Naive thymus-derived CD4-positive, alpha-beta T cell (primary cell): ENCODE data around the gene ZFYVE28. TPM values are rescaled to one million over a fixed set of nuclear protein-coding genes. Genes with fewer than 3 reads are reported as not detected.

Experiments used
- ATAC-seq: fragments of 150-1000 bp; cut with Tn5 transposase; 2 replicates; pipeline ENCODE4 v1.10.0; 2021; ENCODE audit warnings: mild to moderate bottlenecking, moderate library complexity
- CTCF ChIA-PET: fragments of 350-600 bp; sonication (Branson Sonifier 250); formaldehyde crosslinking; loops from one replicate; lab custom pipeline; 2021; ENCODE audit warnings: antibody characterized with exemption; lab: Charles Lee
- POLR2A ChIA-PET: fragments of 350-600 bp; sonication (Branson Sonifier 250); formaldehyde crosslinking; loops from one replicate; lab custom pipeline; 2021; ENCODE audit warnings: antibody characterized with exemption, inconsistent platforms; lab: Charles Lee
- DNase-seq, 9 donors: peaks; one replicate each; pipeline versions ENCODE4 v3.0.0 to v3.0.0-alpha.2; 2020 to 2022; ENCODE audit warnings: mixed read lengths in 1 of 9
- H3K27ac ChIP-seq: one replicate; pipeline ENCODE4 v1.7.0; 2013; ENCODE audit warnings: mild to moderate bottlenecking, low read depth, low read length, moderate library complexity
- H3K27me3 ChIP-seq, 2 donors: one replicate each; pipeline ENCODE4 v1.7.0; 2013; ENCODE audit warnings: low read length in 2 of 2, mild to moderate bottlenecking in 2 of 2, moderate library complexity in 2 of 2; ENCODE audit not compliant: control insufficient read depth in 2 of 2, insufficient read depth in 2 of 2
- H3K36me3 ChIP-seq, 3 experiments: 1 replicate in 2 of 3; 2 replicates in 1 of 3; pipeline ENCODE4 v1.7.0; 2013; ENCODE audit warnings: low read length in 3 of 3, mild to moderate bottlenecking in 3 of 3, moderate library complexity in 1 of 3; ENCODE audit not compliant: insufficient read depth in 3 of 3, control insufficient read depth in 2 of 3
- H3K4me1 ChIP-seq, 2 donors: one replicate each; pipeline ENCODE4 v1.7.0; 2013; ENCODE audit warnings: low read length in 2 of 2, mild to moderate bottlenecking in 2 of 2, moderate library complexity in 1 of 2; ENCODE audit not compliant: control insufficient read depth in 2 of 2, insufficient read depth in 2 of 2
- H3K4me3 ChIP-seq: 2 replicates; pipeline ENCODE4 v1.7.0; 2013; ENCODE audit warnings: mild to moderate bottlenecking, low read length
- H3K9me3 ChIP-seq, 3 experiments: 1 replicate in 2 of 3; 2 replicates in 1 of 3; pipeline ENCODE4 v1.7.0; 2013; ENCODE audit warnings: low read length in 3 of 3; ENCODE audit not compliant: control insufficient read depth in 2 of 3
- H3K27ac Mint-ChIP-seq, 9 donors: one replicate each; pipeline ENCODE4 v1.8.0; 2020 to 2022; ENCODE audit warnings: mixed read lengths in 9 of 9, mild to moderate bottlenecking in 8 of 9, moderate library complexity in 5 of 9, inconsistent platforms in 2 of 9
- H3K27me3 Mint-ChIP-seq, 5 donors: one replicate each; pipeline ENCODE4 v1.8.0; 2021 to 2022; ENCODE audit warnings: mixed read lengths in 5 of 5, mild to moderate bottlenecking in 1 of 5
- H3K36me3 Mint-ChIP-seq, 5 donors: one replicate each; pipeline ENCODE4 v1.8.0; 2020 to 2022; ENCODE audit warnings: mixed read lengths in 5 of 5, mild to moderate bottlenecking in 3 of 5, inconsistent platforms in 1 of 5
- H3K4me1 Mint-ChIP-seq, 7 donors: one replicate each; pipeline ENCODE4 v1.8.0; 2020 to 2022; ENCODE audit warnings: mixed read lengths in 7 of 7, mild to moderate bottlenecking in 3 of 7, inconsistent platforms in 1 of 7
- H3K4me3 Mint-ChIP-seq, 10 donors: one replicate each; pipeline ENCODE4 v1.8.0; 2020 to 2022; ENCODE audit warnings: mild to moderate bottlenecking in 10 of 10, mixed read lengths in 10 of 10, moderate library complexity in 6 of 10, inconsistent platforms in 2 of 10
- H3K9me3 Mint-ChIP-seq, 11 donors: one replicate each; pipeline ENCODE4 v1.8.0; 2020 to 2022; ENCODE audit warnings: mixed read lengths in 11 of 11, mild to moderate bottlenecking in 4 of 11, inconsistent platforms in 1 of 11, moderate library complexity in 1 of 11
- intact Hi-C, 2 donors: fragments of 100-400 bp; cut with micrococcal nuclease; formaldehyde crosslinking; loops; one replicate each; pipeline ENCODE4 v1.15.1; 2023
- polyA plus RNA-seq, 2 donors: library from polyadenylated mRNA; unstranded; fragments of 300-500 nt; fragmentation: Illumina TruSeq; gene quantifications; one replicate each; pipeline ENCODE4 v1.2.3, GENCODE V29; 2021
- total RNA-seq, 6 experiments: library from RNA in 5 of 6; stranded (reverse) in 5 of 6; gene quantifications; 1 replicate in 5 of 6; 2 replicates in 1 of 6; pipeline ENCODE4 v1.2.3 and lab custom pipeline; 2021 to 2026

The ZFYVE28 gene
- total and polyA plus RNA-seq, 7 experiments from 2014 or later: 6.1 to 26.5 (median 15.9) TPM

GRCh38 chr4:2261110-2261852, 157.2 kb downstream of the ZFYVE28 start:
- H3K27me3 ChIP-seq: no peaks in the 10 kb centered on the region
- ATAC-seq: peak; percentile 28
- Mint-ChIP-seq H3K36me3 (no peaks in the 10 kb centered on the region), H3K4me3 (peak overlapping the region; percentile 45 to 85 (median 72)), H3K9me3 (no peaks in the 10 kb centered on the region), H3K27ac (peak overlapping the region in 4 of 9 donors; percentile 30 to 67 (median 39)), H3K4me1 (peaks cover 0 to 11% (median 0%) of the 10 kb centered on the region in 7 donors), H3K27me3 (no peaks in the 10 kb centered on the region)
- H3K27ac ChIP-seq: peak overlapping the region; percentile 87
- ChIA-PET CTCF (interaction anchor here (0.6 to 1.5 kb wide), 4 partner anchors 20 to 410 kb away, joined by 3 to 7 read pairs (median 4); partner anchors contain the start of genes HAUS3 and POLN), POLR2A (interaction anchor here (0.6 to 4.2 kb wide), 15 partner anchors 17 to 210 kb away, joined by 3 to 48 read pairs (median 5); partner anchors contain the start of genes HAUS3 and POLN)
- H3K4me1 ChIP-seq: peaks cover 8 to 23% of the 10 kb centered on the region in 2 donors
- peaks cover 0 to 28% (median 0%) of the 10 kb centered on the region in 3 experiments for H3K36me3 ChIP-seq
- peak overlapping the region; percentile 52 for H3K4me3 ChIP-seq
- peak; percentile 41 to 78 (median 58) for DNase-seq
- no peaks in the 10 kb centered on the region for H3K9me3 ChIP-seq
- intact Hi-C loops: loop anchor here (5.0 kb wide), 3 partner anchors 389 to 1479 kb away; partner anchors contain the start of genes GRK4 (in 1 of the 2), NOP14 (in 1 of the 2) and NSD2 (in 1 of the 2)

GRCh38 chr4:2260344-2261109, 157.9 kb downstream of the ZFYVE28 start:
- Mint-ChIP-seq H3K4me3 (peak overlapping the region; percentile 45 to 80 (median 66)), H3K27me3 (no peaks in the 10 kb centered on the region), H3K36me3 (no peaks in the 10 kb centered on the region), H3K4me1 (peaks cover 0 to 11% (median 0%) of the 10 kb centered on the region in 7 donors), H3K27ac (peak overlapping the region in 5 of 9 donors; percentile 42 to 68 (median 65)), H3K9me3 (no peaks in the 10 kb centered on the region)
- POLR2A ChIA-PET: interaction anchor here (0.6 to 2.3 kb wide), 6 partner anchors 19 to 735 kb away, joined by 3 to 14 read pairs (median 4); partner anchors contain the start of genes HAUS3, POLN and RNF4
- peak overlapping the region; percentile 52 for H3K4me3 ChIP-seq
- intact Hi-C loops: loop anchor here (5.0 kb wide), 3 partner anchors 388 to 1478 kb away; partner anchors contain the start of genes GRK4 (in 1 of the 2), NOP14 (in 1 of the 2) and NSD2 (in 1 of the 2)
- CTCF ChIA-PET: interaction anchor here (0.8 kb wide), 1 partner anchor 21 kb away, joined by 3 read pairs; no protein-coding TSS in a partner anchor
- no peak for ATAC-seq
- H3K4me1 ChIP-seq: peaks cover 8 to 23% of the 10 kb centered on the region in 2 donors
- H3K9me3 ChIP-seq: no peaks in the 10 kb centered on the region
- peak overlapping the region; percentile 87 for H3K27ac ChIP-seq
- no peaks in the 10 kb centered on the region for H3K27me3 ChIP-seq
- DNase-seq: peak in 2 of 9 donors; percentile 8 to 15
- H3K36me3 ChIP-seq: peaks cover 0 to 33% (median 0%) of the 10 kb centered on the region in 3 experiments

GRCh38 chr4:2259541-2260343, 158.7 kb downstream of the ZFYVE28 start:
- Mint-ChIP-seq H3K9me3 (no peaks in the 10 kb centered on the region), H3K27me3 (no peaks in the 10 kb centered on the region), H3K4me3 (peak overlapping the region; percentile 7 to 81 (median 42)), H3K4me1 (peaks cover 0 to 11% (median 0%) of the 10 kb centered on the region in 7 donors), H3K27ac (peak overlapping the region in 5 of 9 donors; percentile 52 to 72 (median 67)), H3K36me3 (no peaks in the 10 kb centered on the region)
- H3K27ac ChIP-seq: peak overlapping the region; percentile 13
- DNase-seq (peak in 3 of 9 donors; percentile 6 to 21 (median 7)), ATAC-seq (no peak)
- H3K36me3 ChIP-seq: peaks cover 0 to 38% (median 5%) of the 10 kb centered on the region in 3 experiments
- intact Hi-C loops: loop anchor here (5.0 kb wide), 3 partner anchors 387 to 1477 kb away; partner anchors contain the start of genes GRK4 (in 1 of the 2), NOP14 (in 1 of the 2) and NSD2 (in 1 of the 2)
- H3K9me3 ChIP-seq: no peaks in the 10 kb centered on the region
- no peak overlapping the region for H3K4me3 ChIP-seq
- ChIA-PET POLR2A (interaction anchor here (0.6 to 1.7 kb wide), 6 partner anchors 18 to 735 kb away, joined by 3 to 9 read pairs (median 4); partner anchors contain the start of genes HAUS3, POLN and RNF4), CTCF (interaction anchor here (0.8 kb wide), 1 partner anchor 22 kb away, joined by 3 read pairs; no protein-coding TSS in a partner anchor)
- no peaks in the 10 kb centered on the region for H3K27me3 ChIP-seq
- peaks cover 8 to 23% of the 10 kb centered on the region in 2 donors for H3K4me1 ChIP-seq

- intact Hi-C loops: no loop called here
- peak overlapping the region in 2 of 10 donors; percentile 5 to 80 for H3K4me3 Mint-ChIP-seq
- ChIA-PET POLR2A (interaction anchor here (0.7 kb wide), 1 partner anchor 31 kb away, joined by 3 read pairs; no protein-coding TSS in a partner anchor), CTCF (no interaction called here)
- Histone ChIP-seq H3K9me3 (no peaks in the 10 kb centered on the region), H3K4me1 (peaks cover 8 to 23% of the 10 kb centered on the region in 2 donors), H3K4me3 (no peak overlapping the region), H3K27me3 (no peaks in the 10 kb centered on the region), H3K36me3 (peaks cover 5 to 44% (median 6%) of the 10 kb centered on the region in 3 experiments), H3K27ac (no peak overlapping the region)
- H3K4me1 Mint-ChIP-seq: peaks cover 0 to 11% (median 0%) of the 10 kb centered on the region in 7 donors
- no peaks in the 10 kb centered on the region for H3K27me3 Mint-ChIP-seq
- DNase-seq (peak in 3 of 9 donors; percentile 4 to 19 (median 7)), ATAC-seq (no peak)
- H3K27ac Mint-ChIP-seq: no peak overlapping the region
- H3K9me3 Mint-ChIP-seq: no peaks in the 10 kb centered on the region
- H3K36me3 Mint-ChIP-seq: peaks cover 0 to 6% (median 0%) of the 10 kb centered on the region in 5 donors
These were observed 159.4 kb downstream of the ZFYVE28 start for GRCh38 chr4:2259036-2259540.

GRCh38 chr4:2258091-2259035, 160.1 kb downstream of the ZFYVE28 start:
- peak overlapping the region in 1 of 9 donors; percentile 24 for H3K27ac Mint-ChIP-seq
- POLR2A ChIA-PET: no interaction called here
- H3K4me1 ChIP-seq: peaks cover 8 to 23% of the 10 kb centered on the region in 2 donors

More at GRCh38 chr4:2258091-2259035, 160.1 kb downstream of the ZFYVE28 start:
- Mint-ChIP-seq H3K9me3 (no peaks in the 10 kb centered on the region), H3K27me3 (no peaks in the 10 kb centered on the region), H3K4me1 (peaks cover 0 to 7% (median 0%) of the 10 kb centered on the region in 7 donors), H3K36me3 (peaks cover 0 to 9% (median 0%) of the 10 kb centered on the region in 5 donors), H3K4me3 (no peak overlapping the region)
- ATAC-seq: no peak
- Histone ChIP-seq H3K27me3 (no peaks in the 10 kb centered on the region), H3K36me3 (peaks cover 6 to 51% (median 6%) of the 10 kb centered on the region in 3 experiments), H3K4me3 (no peak overlapping the region), H3K9me3 (no peaks in the 10 kb centered on the region), H3K27ac (no peak overlapping the region)
- CTCF ChIA-PET: no interaction called here
- DNase-seq: peak in 3 of 9 donors; percentile 7 to 19 (median 8)
- intact Hi-C loops: no loop called here
